Stimulated activated CD8-positive, alpha-beta memory T cell treated with anti-CD3 and anti-CD28 coated beads, Interleukin-7, amount 100 ng/mL, for 4 hours (primary cell): ENCODE measurements around the gene TARBP1.
"Not testable (repeated sequence)": the region's sequence is repeated elsewhere in the genome, so short reads cannot be mapped to it uniquely, and the experiment has no call there.

ENCODE experiments used
- DNase-seq, 2 donors: peaks; one replicate each; pipeline ENCODE4 v3.0.0-alpha.2; 2020; ENCODE audit warnings: low read depth in 2 of 2

Gene TARBP1

DNA sequence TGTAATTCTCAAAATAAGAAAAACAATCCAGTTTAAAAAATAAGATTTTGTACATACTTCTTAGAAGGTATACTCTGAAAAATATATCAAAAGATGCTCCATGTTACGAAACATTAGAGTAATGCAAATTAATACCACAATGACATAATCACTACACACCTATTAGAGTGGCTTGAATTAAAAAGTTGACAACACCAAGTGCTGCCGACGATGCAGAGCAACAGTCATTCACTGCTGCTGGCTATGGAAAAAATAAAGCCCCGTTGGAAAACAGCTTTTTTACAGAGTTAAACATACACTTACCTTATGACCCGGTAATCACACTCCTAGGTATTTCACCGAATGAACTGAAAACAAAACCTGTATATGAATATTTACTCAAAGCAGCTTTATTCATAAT is 90.9 kb downstream of the TARBP1 start:
- no peak for DNase-seq

DNA sequence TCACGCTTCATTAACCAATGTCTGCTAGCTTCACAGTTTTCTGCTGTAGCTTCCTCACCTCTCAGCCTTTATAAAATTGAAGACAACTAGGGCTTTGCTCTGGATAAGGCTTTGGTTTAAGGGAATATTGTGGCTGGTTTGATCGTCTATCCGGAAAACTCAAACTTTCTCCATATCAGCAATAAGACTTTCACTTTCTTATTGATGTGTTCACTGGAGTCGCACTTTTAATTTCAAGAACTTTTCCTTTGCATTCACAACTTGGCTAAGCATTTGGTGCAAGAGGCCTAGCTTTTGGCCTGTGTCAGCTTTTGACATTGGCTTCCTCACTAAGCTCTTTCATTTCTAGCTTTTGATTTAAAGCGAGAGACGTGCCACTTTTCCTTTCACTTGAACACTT is 92.9 kb downstream of the TARBP1 start:
- no peak for DNase-seq

DNA sequence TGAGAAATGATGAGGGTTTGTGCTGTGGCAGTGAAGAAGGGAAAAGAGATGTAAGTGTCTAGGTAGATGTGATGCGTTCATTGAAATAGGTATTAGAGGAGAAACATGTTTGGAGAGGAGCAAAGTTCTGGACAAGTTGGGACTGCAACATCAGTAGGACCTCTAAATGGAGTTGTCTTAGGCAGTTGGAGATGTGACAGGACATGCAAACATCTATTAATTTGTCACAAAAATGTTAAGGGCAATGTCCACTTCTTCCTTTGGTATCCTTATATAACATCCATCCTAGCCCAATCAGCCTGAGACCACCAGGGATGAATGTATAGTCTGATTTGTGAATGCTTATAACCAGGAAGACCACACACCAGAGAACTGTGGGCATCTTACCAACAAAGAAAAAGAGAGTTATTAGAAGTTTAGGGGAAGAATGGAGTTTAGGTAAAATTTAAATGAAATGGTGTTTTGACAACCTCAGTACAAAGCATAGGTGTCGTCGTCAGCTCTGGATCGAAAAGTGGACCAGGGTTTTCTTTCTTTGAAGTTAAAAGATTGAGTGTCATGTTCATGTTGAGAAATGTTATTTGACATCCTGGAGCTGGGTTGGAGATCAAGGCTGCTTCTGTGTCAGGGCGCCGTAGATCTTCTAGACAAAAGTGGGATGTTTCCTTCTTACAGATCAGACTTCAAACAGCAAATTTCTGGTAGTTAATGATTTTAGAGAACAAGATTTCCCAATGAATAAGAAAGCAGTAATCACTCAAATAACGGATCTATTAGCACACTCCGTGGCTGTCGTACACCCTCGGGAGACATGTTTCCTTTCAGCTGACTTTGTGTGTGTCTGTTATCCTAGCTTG is 97.1 kb downstream of the TARBP1 start:
- DNase-seq, result no peak

DNA sequence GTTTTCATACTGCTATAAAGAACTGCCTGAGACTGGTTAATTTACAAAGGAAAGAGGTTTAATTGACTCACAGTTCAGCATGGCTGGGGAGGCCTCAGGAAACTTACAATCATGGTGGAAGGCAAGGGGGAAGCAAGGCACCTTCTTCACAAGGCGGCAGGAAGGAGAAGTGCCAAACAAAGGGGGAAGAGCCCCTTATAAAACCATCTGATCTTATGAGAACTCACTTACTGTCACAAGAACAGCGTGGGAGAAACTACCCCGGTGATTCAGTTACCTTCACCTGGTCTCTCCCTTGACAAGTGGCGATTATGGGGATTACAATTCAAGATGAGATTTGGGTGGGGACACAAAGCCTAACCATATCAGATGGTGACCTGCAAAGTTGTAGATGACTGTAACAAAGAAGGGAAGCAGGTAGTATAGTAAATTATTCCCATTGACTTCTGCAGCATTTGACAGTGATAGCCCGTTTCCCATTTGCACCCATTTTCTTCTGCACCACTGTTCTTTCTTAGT is 99.3 kb downstream of the TARBP1 start:
- not testable (repeated sequence) for DNase-seq

DNA sequence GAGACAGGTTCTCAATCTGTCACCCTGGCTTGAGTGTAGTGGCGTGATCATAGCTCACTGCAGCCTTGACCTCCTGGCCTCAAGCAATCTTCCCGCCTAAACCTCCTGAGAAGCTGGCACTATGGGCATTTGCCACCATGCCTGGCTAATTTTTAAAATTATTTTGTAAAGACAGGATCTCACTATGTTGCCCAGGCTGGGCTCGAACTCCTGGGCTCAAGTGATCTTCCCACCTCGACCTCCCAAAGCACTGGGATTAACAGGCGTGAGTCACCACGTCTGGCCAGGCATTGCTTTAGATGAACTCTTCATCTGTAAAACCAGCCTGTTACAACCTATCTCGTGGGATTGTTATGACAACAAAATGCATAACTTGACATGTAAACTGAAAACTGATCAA is 103.3 kb downstream of the TARBP1 start:
- DNase-seq, result no peak

DNA sequence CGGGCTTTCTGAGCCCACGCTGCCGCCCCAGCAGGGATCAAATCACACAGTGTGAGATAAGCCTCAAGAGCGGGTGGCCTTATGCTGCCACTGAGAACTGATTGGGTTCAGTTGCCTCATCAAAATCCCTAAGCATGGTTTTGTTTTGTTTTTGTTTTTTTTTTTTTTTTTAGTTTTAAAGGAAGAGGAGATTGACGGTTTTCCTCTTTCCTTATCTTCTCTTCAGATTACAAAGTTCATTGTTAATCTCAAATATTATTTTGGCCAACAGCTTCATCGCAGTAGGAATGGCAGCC is 105.1 kb downstream of the TARBP1 start:
- no peak for DNase-seq

DNA sequence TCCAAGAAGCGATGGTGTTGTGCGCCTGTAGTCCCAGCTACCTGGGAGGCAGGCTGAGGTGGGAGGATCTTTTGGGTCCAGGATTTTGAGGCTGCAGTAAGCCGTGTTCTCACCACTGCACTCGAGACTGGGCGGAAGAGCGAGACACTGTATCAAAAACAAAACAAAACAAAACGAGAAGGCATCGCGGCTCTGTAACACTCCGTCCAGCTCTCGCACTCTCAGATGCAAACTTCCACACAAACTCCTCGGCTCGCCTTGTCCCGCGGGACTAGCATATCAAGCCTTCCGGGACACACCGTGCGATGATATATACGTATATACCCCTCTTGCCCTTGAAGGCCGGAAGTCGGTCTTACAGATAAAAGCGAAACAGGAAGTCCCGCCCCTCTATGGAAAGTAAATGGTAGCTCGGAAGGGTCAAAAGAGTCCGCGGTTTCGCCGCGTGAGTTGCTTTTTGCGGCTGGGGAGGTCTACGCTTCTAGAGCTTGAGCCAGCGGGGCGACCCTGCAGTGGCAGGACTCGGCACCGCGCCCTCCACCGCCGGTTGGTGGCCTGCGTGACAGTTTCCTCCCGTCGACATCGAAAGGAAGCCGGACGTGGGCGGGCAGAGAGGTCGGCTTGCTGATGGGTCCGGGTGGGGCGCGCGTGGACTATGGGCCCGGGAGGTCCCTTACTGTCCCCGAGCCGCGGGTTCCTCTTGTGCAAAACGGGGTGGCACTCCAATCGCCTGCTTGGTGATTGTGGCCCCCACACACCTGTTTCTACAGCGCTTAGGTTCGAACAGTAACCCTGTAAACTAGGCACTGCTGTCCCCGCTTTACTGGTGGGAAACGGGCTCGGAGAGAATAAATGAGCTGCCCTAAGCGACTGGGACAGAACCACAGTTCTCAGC is 105.7 kb downstream of the TARBP1 start, which contains the start of gene COA6:
Gene COA6 (plus strand): TSS at position 393 of the 895 bp plus-strand sequence. CDS start 11 bp downstream, at position 404.
- peak; percentile 86 to 89 for DNase-seq

DNA sequence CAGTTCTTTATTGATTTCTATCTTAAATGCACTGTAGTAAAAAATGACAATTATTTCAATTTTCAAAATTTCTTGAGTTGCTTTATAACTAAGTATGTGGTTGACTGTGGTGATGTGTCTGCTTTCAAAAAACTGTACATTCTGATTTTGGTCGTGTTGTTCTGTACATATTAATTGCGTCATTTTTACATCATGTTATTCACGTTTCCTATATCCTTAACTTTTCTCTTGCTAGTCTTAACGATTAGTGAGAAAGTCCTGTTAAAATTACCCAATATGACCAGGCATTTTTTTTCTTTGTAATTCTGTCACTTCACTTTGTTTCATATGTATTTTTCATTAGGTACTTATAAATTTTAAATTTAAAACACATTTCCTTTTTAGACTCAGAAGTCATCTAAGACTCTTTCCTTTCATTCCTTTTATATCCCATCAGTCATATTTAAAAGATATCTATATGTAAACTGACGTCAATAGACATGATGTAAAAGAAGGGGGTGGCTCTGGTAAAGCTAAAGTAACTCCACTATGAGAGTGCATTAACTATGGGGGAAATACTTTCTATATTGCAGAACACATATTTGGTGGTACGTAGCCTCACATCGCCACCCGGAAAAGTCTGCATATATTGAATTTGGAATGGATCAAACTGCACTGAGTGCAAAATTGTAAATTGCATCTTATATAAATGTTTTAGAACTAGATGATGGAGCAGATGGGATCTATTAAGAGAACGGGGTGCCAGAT is 106.8 kb downstream of the TARBP1 start:
- no peak for DNase-seq

DNA sequence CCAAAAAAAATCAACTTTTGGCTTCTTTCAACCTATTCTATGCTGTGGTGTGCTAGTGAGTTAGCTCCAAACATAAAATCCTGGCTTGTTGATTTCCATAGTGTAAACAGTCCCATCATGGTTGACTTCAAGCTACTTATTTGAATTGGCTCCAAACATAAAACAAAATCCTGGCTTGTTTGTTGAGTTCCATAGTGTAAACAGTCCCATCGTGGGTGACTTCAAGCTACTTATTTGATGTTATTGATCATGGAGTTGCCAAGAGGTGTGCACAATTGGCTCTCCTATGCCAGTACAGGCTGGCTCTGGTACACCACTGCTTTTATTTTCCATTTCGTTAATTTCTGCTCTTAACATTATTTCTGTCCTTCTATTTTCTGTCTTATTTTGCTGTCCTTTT is 107.6 kb downstream of the TARBP1 start:
- no peak for DNase-seq

DNA sequence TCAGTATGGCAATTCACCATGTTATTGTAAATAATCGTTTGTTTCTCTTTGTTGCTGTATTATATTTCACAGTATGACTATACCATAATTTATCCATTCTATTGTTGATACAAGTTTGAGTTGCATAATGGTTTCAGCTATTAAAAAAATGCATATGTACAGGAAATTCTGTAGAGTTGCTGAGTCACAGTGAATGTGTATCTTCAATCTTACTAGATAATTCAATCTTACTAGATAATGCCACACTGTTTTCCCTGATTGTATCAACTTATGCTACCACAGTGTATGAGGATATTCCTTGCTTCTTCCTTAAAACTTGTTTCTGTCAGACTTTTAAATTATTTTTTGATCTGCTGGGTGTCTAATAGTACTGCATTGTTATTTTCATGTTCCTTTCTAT is 109.2 kb downstream of the TARBP1 start:
- no peak for DNase-seq

DNA sequence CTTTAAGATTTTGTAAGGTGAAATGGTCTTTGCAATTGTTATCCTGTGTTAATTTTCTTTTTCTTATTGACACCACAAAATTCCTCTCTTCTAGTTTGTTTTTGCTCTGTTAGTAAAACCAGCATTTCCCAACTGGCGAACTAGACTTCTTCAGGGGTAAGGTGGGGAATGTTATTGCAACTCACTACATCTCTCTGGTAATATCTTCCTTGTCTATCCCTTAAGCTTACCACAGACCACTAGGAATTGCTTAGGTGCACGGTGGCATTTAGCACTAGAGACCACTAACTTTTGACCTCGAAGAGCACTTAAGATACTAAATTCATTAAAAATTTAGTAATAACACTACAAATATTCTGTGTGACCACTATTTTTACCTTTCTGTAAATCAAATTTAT is 109.9 kb downstream of the TARBP1 start:
- DNase-seq, result no peak

DNA sequence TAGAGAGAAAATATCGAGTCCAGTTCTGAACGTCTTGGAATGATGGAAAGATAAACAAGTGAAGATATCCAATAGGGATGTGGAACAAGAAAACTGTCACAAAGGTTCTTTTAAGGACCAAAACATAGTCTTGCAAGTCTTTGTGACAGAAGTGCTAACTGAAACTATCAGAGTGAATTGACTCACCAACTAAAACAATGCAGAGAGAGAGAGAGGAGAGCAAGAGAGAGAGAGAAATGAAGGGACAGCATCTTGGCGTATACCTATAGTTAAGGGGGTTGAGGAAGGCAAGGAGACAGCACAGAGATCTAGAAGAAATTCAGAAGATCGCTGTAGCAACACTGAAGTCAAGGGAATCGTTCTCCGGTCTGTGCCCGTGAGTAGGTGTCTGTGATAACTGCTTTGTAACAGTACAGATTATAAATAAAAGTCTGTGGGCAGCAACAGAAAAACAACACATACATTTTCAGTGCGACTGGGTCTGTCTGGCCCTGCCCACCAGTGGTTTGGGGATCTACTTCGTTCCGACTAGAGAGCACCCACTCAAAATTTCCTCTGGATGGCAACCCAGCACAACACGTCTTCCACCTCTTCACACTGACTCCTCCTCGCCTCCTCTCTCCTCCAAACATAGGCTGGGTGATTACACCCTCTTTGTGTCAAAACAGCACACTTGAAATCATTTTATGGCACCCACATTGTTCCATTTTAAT is 110.5 kb downstream of the TARBP1 start:
- no peak for DNase-seq

DNA sequence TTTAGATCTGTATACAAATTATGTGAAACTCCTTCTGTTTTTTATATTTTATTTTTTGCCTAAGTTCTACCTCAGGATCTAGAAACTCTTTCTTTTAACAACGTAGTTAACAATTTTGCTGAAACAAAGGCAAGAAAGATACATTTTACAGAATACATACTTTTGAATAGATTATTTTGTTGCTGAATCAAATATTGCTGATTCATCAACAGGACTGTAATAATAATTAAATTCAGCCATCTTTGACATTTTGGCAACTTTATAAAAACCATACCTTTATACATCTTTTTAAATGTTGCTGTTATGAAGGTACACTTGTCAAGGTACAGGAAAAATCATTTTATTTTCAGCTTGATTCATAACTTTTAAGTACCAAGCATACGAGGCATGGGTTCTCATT is 116.4 kb downstream of the TARBP1 start:
- no peak for DNase-seq

DNA sequence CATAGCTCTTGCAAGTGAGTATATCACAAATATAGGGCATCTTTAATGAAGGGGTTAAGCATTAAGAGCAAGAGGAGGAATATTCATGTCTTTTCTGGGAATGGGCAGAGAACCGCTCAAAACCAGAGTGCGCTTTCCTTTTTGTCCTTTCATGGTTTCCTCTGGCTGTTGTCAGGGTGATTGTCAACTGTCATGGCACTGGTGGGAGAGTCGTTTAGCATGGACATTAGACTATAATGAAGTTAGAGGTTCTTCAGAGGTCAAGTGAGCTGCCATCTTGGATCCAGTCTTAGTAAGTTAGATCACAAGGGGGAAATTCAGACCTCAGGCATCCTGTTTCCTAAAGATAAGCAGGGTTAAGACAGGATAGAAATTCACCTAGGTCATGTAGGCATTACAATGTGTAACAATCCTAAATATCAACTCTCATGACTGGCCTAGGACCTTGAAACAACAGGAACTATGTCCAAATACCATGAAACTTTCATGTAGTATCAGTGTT is 117.8 kb downstream of the TARBP1 start:
- no peak for DNase-seq

DNA sequence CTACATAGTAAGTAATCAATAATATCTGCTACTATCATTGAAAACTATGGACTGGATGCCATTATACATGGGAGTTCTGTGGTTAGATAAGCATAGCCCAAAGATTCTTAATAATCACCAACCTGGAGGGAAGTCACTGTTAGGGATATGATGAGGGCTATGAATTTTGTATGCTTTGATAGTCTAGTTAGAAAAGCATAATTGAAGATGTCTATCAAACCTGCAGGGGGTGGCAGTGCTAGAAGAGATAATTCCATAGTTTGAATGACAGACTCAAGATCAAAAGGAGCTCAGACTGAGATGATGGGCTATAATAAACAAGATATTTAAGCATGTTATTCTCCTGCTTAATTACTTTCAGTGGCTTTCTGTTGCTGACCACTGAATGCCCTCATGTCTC is 121.1 kb downstream of the TARBP1 start:
- no peak for DNase-seq

DNA sequence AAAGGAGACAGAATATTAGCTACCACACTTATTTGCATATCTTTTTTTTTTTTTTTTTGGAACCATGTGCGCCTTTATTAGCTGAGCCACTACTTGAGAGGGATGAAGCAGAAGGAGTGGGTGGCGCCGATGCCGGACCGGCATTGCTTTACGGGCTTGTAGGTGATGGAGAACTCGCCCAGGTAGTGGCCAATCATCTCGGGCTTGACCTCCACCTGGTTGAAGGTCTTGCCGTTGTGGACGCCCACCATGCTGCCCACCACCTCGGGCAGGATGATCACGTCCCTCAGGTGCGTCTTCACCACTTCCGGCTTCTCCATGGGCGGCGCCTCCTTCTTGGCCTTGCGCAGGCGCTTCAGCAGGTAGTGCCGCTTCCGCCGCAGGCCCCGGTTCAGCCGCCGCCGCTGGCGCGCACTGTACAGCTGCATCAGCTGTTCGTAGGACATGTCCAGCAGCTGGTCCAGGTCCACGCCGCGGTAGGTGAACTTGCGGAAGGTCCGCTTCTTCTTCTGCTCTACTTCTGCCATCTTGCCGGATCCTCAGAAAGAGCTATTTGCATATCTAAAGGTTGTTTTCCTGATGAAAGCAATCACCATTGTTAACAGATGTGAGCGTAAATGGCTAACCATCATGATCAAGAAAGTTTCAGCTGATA is 122.2 kb downstream of the TARBP1 start:
- DNase-seq, result peak; percentile 26 to 30

DNA sequence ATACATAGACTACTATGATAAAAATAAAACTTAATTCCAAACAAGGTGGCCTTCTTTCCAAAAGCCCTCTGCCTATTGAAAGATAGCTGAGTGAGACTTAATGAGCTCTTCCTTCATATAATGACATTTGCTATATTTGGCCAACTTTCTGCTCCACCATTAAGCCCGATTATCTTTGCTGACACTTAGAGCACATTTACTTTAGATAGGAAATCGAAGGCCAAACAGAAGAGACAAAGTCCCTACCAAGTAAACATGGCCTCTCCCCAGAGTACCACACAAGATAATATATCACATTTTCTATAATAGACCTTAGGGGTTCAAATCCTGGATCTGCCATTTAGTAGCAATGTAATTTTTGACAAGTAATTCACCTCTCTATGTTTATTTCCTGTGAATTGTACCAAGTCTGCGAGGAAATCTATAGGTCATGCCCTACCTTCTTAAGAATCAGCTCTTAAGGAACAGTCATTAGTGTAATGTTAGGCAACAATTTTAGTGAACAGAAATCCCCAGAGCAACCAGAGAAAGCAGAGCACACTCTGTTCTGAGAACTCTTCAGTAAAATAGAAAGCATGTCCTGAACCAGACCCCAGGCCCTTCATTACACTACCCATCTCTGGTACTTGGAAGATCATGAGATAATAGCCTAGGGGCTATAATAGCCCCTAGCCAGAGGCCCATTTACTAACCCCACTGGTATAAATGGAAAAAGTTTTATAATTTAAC is 123.0 kb downstream of the TARBP1 start:
- no peak for DNase-seq

DNA sequence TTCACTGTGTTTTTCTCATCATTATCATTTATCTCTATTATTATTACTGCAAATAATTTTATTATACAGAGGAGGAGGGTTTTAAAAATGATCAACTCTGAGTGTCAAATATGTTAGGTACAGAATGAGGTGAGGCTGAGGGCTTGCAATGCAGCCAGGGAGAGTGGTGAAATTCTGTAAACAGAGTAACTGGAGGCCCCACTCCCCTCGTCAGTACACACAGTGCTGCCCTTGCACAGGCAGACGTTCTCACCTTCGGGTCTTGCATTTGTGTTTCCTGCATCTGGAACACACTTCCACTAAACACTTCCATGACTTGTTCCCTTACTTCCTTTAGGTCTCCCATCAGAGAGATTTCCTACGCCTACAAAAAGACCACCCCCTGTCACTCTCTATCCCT is 130.0 kb downstream of the TARBP1 start:
- DNase-seq, result no peak

DNA sequence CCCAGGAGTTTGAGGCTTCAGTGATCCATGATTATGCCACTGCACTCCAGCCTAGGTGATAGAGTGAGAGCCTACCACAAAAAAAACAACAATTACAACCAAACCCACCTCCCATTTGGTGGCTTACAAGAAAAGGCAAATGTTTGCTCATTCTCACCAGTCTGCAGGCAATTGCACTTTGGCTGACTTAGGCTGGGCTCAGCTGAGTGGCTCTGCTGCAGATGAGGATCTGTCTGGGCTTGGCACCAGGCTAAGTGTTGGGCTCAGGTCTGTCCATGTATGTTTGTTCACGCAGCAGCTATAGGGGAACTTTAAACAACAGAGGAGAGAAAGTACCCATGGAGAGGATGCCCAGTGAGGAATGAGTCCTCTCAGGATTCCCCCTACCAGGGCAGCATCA is 133.7 kb downstream of the TARBP1 start:
- DNase-seq, result no peak

DNA sequence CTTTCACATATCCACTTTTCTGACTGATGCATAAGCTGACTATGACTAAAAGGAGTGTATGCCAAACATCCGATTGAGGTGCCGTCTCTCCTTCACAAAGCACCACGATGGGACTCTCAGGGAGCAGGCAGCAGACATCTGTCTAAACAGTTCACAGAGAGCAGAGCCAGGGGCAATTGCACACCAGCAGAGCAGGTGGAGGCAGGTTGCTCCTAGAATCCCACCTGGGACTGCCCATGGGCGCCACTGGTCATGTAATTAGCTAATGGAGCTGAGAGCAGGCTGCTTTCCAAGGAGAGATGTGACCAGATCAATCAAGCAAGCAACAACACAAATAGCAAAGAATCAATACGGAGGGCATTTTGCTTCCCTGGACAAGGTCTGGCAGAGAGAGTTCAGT is 136.2 kb downstream of the TARBP1 start:
- DNase-seq, result no peak
